ENCODE measurements around the gene TTBK2. TPM values are rescaled to one million over a fixed set of nuclear protein-coding genes. Genes with fewer than 3 reads are reported as not detected.
A peak's percentile ranks its signal among the peaks of the same experiment; 100 is the strongest.

Gene TTBK2
- total RNA-seq, 1 experiment from 2014 or later = 10.6 TPM

DNA sequence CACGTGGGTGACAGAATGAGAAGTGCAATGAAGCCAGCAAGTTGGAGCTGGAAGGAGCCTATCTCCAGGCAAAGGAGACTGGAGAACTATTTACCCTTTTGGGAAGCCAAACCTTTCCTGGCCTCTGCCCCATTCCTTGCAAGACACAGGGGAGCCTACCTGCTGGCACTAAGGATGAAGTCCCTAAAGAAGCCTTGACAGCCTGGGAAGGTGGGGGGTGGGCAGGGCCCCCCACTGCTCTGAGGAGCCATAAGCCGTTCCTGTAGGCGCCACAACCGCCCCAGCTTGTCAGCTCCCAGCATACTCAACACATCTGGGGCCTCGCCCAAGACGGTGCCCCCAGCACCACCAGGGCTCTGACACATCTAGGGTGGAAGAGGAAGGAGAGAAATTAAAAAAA lies 189.1 kb downstream of the TTBK2 start:
- no peak overlapping the region for H4K8ac ChIP-seq (replicated peaks; ENCODE audit: insufficient read length, low read depth, low read length)
- H3K27me3 Mint-ChIP-seq (ENCODE audit: low read depth) = no peaks in the 10 kb centered on the region
- no peaks in the 10 kb centered on the region for H3K9me3 ChIP-seq (ENCODE audit: control insufficient read depth, low read depth, low read length)
- H3K23ac ChIP-seq (ENCODE audit: insufficient read length, low read depth, low read length) = no peak overlapping the region
- H3K9ac ChIP-seq (ENCODE audit: extremely low read depth, insufficient read length, low read length) = no peak overlapping the region
- no peak overlapping the region; a peak in 1 of 5 replicates for H3K4me3 Mint-ChIP-seq
- no peak overlapping the region for H3K4ac ChIP-seq (ENCODE audit: low read depth, low read length)
- H2BK20ac ChIP-seq (ENCODE audit: low read depth, low read length, poor library complexity, severe bottlenecking) = no peak overlapping the region
- no peak for DNase-seq
- no peak overlapping the region for H2BK5ac ChIP-seq (ENCODE audit: insufficient read length, low read length)
- H3K4me2 ChIP-seq (ENCODE audit: insufficient read depth, insufficient read length, low read length) = no peak overlapping the region
- no peaks in the 10 kb centered on the region; a peak in 1 of 5 replicates for H3K9me3 Mint-ChIP-seq
- no peak overlapping the region for H2BK12ac ChIP-seq (ENCODE audit: insufficient read length, low read depth, low read length)
- H3K36me3 Mint-ChIP-seq (ENCODE audit: insufficient read depth in 1 of 3, low read depth in 3 of 3) = peaks cover 32 to 77% (median 75%) of the 10 kb centered on the region in 3 experiments
- H4K91ac ChIP-seq (ENCODE audit: insufficient read length, low read depth, low read length) = no peak overlapping the region
- TF ChIP-seq, protein P1, sequence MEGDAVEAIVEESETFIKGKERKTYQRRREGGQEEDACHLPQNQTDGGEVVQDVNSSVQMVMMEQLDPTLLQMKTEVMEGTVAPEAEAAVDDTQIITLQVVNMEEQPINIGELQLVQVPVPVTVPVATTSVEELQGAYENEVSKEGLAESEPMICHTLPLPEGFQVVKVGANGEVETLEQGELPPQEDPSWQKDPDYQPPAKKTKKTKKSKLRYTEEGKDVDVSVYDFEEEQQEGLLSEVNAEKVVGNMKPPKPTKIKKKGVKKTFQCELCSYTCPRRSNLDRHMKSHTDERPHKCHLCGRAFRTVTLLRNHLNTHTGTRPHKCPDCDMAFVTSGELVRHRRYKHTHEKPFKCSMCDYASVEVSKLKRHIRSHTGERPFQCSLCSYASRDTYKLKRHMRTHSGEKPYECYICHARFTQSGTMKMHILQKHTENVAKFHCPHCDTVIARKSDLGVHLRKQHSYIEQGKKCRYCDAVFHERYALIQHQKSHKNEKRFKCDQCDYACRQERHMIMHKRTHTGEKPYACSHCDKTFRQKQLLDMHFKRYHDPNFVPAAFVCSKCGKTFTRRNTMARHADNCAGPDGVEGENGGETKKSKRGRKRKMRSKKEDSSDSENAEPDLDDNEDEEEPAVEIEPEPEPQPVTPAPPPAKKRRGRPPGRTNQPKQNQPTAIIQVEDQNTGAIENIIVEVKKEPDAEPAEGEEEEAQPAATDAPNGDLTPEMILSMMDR (conservative IDR thresholded peaks at IDR 0.05) = no peak
- H2BK15ac ChIP-seq (ENCODE audit: low read depth, low read length) = no peak overlapping the region
- no peak overlapping the region for H3K14ac ChIP-seq (ENCODE audit: insufficient read depth, low read length)
- H3K23me2 ChIP-seq (ENCODE audit: insufficient read length, low read depth, low read length, poor library complexity, severe bottlenecking) = no peaks in the 10 kb centered on the region
- WGBS (ENCODE audit: extremely low coverage, insufficient read length, low lambda C conversion rate) = no CpG with 5 or more reads among the region's 6 CpGs
- peaks cover 8 to 25% of the 10 kb centered on the region in 2 experiments for H3K4me1 Mint-ChIP-seq
- H3K4me1 ChIP-seq (ENCODE audit: insufficient read depth, low read length) = no peaks in the 10 kb centered on the region
- no peak overlapping the region for H2AFZ ChIP-seq (ENCODE audit: low read length)
- H3K27me3 ChIP-seq (ENCODE audit: insufficient read depth, low read length) = no peaks in the 10 kb centered on the region
- no peak overlapping the region for H3K18ac ChIP-seq (ENCODE audit: insufficient read length, low read depth, low read length)
- H3K56ac ChIP-seq (ENCODE audit: insufficient read length, low read depth, low read length) = no peak overlapping the region
- no peak overlapping the region for H4K5ac ChIP-seq (ENCODE audit: insufficient read length, low read depth, low read length)
- no peaks in the 10 kb centered on the region for H3K79me1 ChIP-seq (ENCODE audit: insufficient read depth, low read depth, low read length, poor library complexity, severe bottlenecking)
- H4K20me1 ChIP-seq (ENCODE audit: control insufficient read depth, insufficient read depth, insufficient read length) = no peaks in the 10 kb centered on the region
- H2AK5ac ChIP-seq (ENCODE audit: insufficient read length, low read length) = no peak overlapping the region
- no peak overlapping the region for H2BK120ac ChIP-seq (ENCODE audit: low read depth, low read length, poor library complexity, severe bottlenecking)
- peak overlapping the region in 1 of 3 experiments; percentile 87; a peak in 1 of 7 replicates for H3K27ac Mint-ChIP-seq
- no peak overlapping the region for H3K27ac ChIP-seq (ENCODE audit: insufficient read length, low read depth, low read length)
- H3K79me2 ChIP-seq (ENCODE audit: insufficient read depth, low read length) = no peaks in the 10 kb centered on the region
- H3T11ph ChIP-seq (ENCODE audit: low read length) = no peak overlapping the region

Data from H9 (cell line).